Ureter (tissue), 1 donor: ENCODE measurements around the gene KCNIP3. TPM values are rescaled to one million over a fixed set of nuclear protein-coding genes. Genes with fewer than 3 reads are reported as not detected.
"Not testable (repeated sequence)": the region's sequence is repeated elsewhere in the genome, so short reads cannot be mapped to it uniquely, and the experiment has no call there.

ENCODE experiments used
- DNase-seq: peaks from one replicate; pipeline ENCODE4 v3.0.0-alpha.2; 2020; ENCODE audit warnings: low spot score
- total RNA-seq: library from RNA; stranded (reverse); gene quantifications from one replicate; pipeline ENCODE4 v1.2.4, GENCODE V29; 2023
- donor health status: DM: yes; HTN: yes; CAD: no.

KCNIP3 gene
- 6.2 TPM for total RNA-seq

- DNase-seq: no peak
Observed at GRCh38 chr2:95296880-95297487, at the start of gene KCNIP3. Gene KCNIP3 (plus strand): TSS chr2:95297347. CDS start chr2:95297439, 92 bp downstream.

GRCh38 chr2:95258271-95258670 is 38.9 kb upstream of the KCNIP3 start:
- DNase-seq: no peak

GRCh38 chr2:95260028-95261023 is 36.8 kb upstream of the KCNIP3 start:
- peak; percentile 81 for DNase-seq

- no peak for DNase-seq
Observed at GRCh38 chr2:95261602-95262001, 35.5 kb upstream of the KCNIP3 start.

GRCh38 chr2:95262896-95263542 is 34.1 kb upstream of the KCNIP3 start:
- no peak for DNase-seq

- DNase-seq: peak; percentile 34
Observed at GRCh38 chr2:95264624-95265023, 32.5 kb upstream of the KCNIP3 start.

- DNase-seq: no peak
Observed at GRCh38 chr2:95265182-95265581, 32.0 kb upstream of the KCNIP3 start.

- peak; percentile 37 for DNase-seq
Observed at GRCh38 chr2:95266781-95267430, 30.2 kb upstream of the KCNIP3 start.

- peak; percentile 42 for DNase-seq
Observed at GRCh38 chr2:95267458-95268210, 29.5 kb upstream of the KCNIP3 start.

- DNase-seq: peak; percentile 32
Observed at GRCh38 chr2:95268211-95269035, 28.7 kb upstream of the KCNIP3 start.

GRCh38 chr2:95269036-95269680 is 28.0 kb upstream of the KCNIP3 start:
- DNase-seq: peak; percentile 37

- DNase-seq: not testable (repeated sequence)
Observed at GRCh38 chr2:95269745-95270144, 27.4 kb upstream of the KCNIP3 start.

GRCh38 chr2:95270541-95271081 is 26.5 kb upstream of the KCNIP3 start:
- DNase-seq: peak; percentile 29

GRCh38 chr2:95271381-95271971 is 25.7 kb upstream of the KCNIP3 start:
- DNase-seq: peak; percentile 40

GRCh38 chr2:95272299-95272751 is 24.8 kb upstream of the KCNIP3 start:
- no peak for DNase-seq

GRCh38 chr2:95272781-95273180 is 24.4 kb upstream of the KCNIP3 start:
- no peak for DNase-seq

GRCh38 chr2:95273566-95274290 is 23.4 kb upstream of the KCNIP3 start:
- peak; percentile 45 for DNase-seq
